Measurements from ENCODE around the gene ALDH1A1.

The ALDH1A1 gene

DNA sequence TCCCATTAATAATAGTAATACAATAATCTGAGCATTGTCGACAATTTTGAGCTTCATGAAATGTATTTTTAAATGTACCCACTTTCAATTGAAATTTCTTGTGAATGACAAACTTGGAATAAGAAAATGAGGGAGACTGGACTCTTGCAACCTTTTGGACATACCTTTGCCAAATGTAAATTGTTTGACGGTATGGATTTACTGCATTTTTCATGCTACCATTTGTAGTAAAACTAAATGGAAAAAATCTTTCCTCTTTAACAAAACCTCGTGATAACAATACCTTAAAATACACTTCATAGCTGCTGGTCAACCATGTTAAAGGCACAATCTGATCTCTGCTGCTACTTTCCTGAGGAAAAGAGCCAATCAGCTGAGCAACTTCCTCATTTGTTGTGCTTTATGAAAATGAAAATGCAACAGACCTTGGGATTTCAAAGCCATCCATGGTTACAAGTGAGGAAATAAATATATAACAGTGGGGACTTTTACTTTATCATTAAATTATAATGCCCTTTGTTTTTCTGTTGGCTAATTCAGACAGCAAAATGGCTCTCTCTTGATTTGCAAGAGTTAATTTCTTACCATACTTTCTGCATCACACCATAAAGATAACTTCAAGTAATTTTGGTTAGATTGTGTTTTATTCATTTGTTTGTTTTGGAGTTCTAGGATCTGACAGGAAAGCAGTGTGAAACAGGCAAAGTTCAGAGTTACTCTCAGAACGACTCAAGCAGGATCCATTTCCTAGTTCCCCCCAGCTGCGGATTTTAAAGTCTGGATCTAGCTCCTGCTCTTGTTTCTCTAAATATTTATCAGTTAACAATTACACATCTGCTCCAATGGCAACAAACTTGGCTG, 1.1 kb downstream of the ALDH1A1 start:
- no peak for DNase-seq (ENCODE audit: low read depth)
- no peak overlapping the region for H3K4me3 ChIP-seq (ENCODE audit: low read depth, low read length)

DNA sequence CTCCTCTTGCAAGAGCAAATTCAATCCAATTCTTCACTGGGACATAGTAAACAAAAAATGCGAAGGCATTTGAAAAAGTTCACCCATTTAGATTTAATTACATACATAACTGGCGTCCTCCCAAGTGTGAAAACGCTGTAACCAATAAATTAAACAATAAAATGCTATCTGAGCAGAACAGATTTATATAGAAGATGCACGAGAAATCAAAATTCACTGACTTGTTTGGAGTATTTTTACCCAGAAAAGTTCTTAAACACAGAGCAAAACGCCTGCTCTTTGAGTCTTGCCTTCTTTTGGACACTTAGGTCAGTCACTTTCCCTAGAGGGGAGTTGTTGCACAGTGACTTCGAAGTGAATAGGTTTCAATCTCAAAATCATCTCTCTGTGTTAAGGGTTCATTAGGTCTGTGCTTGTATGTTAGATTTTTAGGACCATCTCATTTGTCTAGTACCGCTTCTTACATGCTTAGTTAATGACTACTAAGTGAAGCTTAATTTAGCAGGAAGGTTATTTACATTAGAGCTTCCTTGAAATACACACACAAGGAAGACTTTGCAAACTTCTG, 1.9 kb downstream of the ALDH1A1 start:
- no peak for DNase-seq (ENCODE audit: low read depth)
- H3K4me3 ChIP-seq (ENCODE audit: low read depth, low read length), result no peak overlapping the region
- TF ChIP-seq, protein P1, sequence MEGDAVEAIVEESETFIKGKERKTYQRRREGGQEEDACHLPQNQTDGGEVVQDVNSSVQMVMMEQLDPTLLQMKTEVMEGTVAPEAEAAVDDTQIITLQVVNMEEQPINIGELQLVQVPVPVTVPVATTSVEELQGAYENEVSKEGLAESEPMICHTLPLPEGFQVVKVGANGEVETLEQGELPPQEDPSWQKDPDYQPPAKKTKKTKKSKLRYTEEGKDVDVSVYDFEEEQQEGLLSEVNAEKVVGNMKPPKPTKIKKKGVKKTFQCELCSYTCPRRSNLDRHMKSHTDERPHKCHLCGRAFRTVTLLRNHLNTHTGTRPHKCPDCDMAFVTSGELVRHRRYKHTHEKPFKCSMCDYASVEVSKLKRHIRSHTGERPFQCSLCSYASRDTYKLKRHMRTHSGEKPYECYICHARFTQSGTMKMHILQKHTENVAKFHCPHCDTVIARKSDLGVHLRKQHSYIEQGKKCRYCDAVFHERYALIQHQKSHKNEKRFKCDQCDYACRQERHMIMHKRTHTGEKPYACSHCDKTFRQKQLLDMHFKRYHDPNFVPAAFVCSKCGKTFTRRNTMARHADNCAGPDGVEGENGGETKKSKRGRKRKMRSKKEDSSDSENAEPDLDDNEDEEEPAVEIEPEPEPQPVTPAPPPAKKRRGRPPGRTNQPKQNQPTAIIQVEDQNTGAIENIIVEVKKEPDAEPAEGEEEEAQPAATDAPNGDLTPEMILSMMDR (IDR thresholded peaks at IDR 0.05; ENCODE audit: low read depth, low read length, missing control alignments), result no peak

More for the DNA sequence above, 1.1 kb downstream of the ALDH1A1 start:
- TF ChIP-seq, protein P1 (IDR thresholded peaks at IDR 0.05; ENCODE audit: low read depth, low read length, missing control alignments), result no peak

DNA sequence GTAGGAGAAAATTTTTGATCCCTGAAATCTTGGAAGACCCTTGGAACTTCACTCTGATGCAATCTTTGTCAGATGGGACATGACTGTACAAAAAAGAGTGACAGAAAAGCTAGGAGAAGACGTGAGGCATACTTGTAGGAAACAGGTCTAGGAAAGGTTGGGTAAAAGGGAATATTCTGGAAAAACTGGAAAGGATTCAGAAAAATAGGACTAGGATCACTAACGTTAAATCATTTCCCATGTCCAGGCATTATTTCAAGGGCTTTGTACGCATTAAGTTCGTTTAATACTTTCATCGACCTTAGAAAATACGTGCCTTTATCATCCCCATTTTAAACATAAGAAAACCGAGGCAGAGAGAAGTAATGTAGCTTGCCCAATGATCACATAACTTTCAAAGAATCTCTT, 2.9 kb downstream of the ALDH1A1 start:
- H3K4me3 ChIP-seq (ENCODE audit: low read depth, low read length), result no peak overlapping the region
- TF ChIP-seq, protein P1 (IDR thresholded peaks at IDR 0.05; ENCODE audit: low read depth, low read length, missing control alignments), result no peak
- DNase-seq (ENCODE audit: low read depth), result no peak

DNA sequence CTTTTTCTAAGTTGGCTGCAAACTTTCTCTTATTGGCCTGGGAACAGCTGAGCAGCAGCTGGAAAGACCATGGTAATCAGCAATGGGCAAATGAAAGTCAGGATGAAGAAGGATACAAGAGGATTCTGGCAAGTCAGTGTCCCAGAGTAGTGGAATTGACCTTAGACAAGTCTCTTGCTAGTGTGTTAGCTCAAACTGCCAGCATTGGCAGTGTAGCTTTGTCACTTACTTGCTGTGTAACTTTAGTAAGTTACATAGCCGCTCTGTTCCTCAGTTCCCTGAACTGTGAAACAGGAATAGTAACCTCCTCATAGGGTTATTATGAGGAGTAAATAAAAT, 3.6 kb downstream of the ALDH1A1 start:
- H3K4me3 ChIP-seq (ENCODE audit: low read depth, low read length), result no peak overlapping the region
- DNase-seq (ENCODE audit: low read depth), result no peak
- TF ChIP-seq, protein P1 (IDR thresholded peaks at IDR 0.05; ENCODE audit: low read depth, low read length, missing control alignments), result no peak

DNA sequence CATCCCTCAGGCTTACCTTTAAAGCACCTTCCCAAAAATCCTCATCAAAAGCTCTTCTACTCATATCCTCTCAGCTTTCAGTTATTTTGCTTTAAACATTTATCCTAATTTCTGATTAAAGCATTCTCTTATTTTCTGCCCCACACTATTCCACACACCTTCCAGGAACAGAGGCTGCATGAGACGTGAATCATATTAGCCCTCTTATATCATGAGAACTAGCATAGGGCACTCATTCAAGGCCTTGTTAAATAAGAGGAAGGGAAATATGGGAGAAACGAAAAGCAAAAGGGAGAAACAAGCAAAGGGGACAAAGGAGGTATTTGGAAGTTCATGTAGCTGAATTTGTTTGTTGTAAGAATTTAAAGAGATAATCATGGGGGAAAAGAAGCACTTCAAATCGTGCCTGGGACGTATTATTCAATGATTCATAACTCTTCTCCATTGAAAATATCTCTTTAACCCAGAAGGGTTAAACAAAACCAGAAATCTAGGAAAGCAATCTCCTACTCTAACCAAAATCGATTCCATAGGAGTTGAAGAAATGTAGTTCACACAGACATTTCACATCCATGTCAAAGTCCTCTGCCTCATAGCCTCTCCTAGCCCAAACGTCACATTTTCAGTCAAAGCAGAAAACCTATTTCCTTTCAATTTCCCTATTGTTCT, 4.1 kb downstream of the ALDH1A1 start:
- no peak for DNase-seq (ENCODE audit: low read depth)
- H3K4me3 ChIP-seq (ENCODE audit: low read depth, low read length), result no peak overlapping the region
- TF ChIP-seq, protein P1 (IDR thresholded peaks at IDR 0.05; ENCODE audit: low read depth, low read length, missing control alignments), result no peak

DNA sequence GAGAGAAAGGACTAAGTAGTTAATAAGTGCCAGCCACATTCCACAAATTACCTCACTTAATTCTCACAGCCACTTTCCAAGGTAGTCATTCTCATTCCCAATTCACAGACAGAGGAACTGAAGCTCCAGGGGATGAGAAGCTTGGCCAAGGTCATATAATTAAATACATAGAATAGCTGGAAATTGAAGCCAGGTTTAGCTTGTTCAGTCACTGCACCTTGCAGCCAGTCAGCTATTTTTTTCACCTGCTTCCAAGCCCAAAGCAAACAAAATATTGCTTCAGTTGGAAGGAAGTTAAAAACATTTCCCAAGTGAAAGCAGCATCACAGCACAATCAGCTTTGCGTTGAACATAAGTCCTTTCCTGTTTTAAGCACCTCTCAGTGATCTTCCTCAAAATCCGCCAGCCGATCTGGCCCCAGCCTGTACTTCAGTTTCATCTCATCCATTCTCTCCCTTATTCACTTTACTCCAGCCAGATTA, 4.8 kb downstream of the ALDH1A1 start:
- H3K4me3 ChIP-seq (ENCODE audit: low read depth, low read length), result no peak overlapping the region
- no peak for DNase-seq (ENCODE audit: low read depth)
- TF ChIP-seq, protein P1 (IDR thresholded peaks at IDR 0.05; ENCODE audit: low read depth, low read length, missing control alignments), result no peak

Data from GM12864 (cell line).